ENCODE measurements around the gene ZC3H18.

ZC3H18 gene

DNA sequence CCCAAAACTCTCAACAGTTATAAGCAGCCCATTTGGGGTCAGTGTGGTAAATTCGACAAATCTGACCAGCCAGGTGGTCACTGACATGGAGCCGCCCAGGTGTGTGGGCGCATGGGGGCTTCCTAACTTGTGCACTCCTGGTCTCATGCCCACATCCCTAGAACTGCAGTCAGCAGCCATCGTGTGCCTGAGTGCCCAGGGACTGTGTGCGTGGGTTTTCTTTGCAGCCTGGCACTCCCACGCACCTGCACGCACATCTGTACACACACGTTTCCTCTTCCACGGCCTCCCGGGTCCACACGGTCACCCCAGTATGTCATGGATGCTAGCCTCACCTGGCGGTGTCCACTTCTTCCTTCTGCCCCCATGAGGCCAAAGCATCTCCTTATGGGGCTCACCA is 38.9 kb upstream of the ZC3H18 start:
- DNase-seq (ENCODE audit: low read depth in 1 of 2, low spot score in 1 of 2), result no peak
- Histone ChIP-seq H3K27ac (replicated peaks) (no peak overlapping the region), H3K27me3 (ENCODE audit: insufficient read depth, poor library complexity, severe bottlenecking) (no peaks in the 10 kb centered on the region), H3K4me3 (replicated peaks; ENCODE audit: insufficient read depth, low read length) (no peak overlapping the region)
- TF ChIP-seq POLR2AphosphoS5 (IDR thresholded peaks at IDR 0.05; ENCODE audit: low read depth), result no peak
- no peak for TF ChIP-seq GABPA (IDR thresholded peaks at IDR 0.05; ENCODE audit: low read depth)
- TF ChIP-seq, protein P1, sequence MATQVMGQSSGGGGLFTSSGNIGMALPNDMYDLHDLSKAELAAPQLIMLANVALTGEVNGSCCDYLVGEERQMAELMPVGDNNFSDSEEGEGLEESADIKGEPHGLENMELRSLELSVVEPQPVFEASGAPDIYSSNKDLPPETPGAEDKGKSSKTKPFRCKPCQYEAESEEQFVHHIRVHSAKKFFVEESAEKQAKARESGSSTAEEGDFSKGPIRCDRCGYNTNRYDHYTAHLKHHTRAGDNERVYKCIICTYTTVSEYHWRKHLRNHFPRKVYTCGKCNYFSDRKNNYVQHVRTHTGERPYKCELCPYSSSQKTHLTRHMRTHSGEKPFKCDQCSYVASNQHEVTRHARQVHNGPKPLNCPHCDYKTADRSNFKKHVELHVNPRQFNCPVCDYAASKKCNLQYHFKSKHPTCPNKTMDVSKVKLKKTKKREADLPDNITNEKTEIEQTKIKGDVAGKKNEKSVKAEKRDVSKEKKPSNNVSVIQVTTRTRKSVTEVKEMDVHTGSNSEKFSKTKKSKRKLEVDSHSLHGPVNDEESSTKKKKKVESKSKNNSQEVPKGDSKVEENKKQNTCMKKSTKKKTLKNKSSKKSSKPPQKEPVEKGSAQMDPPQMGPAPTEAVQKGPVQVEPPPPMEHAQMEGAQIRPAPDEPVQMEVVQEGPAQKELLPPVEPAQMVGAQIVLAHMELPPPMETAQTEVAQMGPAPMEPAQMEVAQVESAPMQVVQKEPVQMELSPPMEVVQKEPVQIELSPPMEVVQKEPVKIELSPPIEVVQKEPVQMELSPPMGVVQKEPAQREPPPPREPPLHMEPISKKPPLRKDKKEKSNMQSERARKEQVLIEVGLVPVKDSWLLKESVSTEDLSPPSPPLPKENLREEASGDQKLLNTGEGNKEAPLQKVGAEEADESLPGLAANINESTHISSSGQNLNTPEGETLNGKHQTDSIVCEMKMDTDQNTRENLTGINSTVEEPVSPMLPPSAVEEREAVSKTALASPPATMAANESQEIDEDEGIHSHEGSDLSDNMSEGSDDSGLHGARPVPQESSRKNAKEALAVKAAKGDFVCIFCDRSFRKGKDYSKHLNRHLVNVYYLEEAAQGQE (IDR thresholded peaks at IDR 0.05; ENCODE audit: insufficient replicate concordance, low read depth), result no peak
- TF ChIP-seq, protein P2, sequence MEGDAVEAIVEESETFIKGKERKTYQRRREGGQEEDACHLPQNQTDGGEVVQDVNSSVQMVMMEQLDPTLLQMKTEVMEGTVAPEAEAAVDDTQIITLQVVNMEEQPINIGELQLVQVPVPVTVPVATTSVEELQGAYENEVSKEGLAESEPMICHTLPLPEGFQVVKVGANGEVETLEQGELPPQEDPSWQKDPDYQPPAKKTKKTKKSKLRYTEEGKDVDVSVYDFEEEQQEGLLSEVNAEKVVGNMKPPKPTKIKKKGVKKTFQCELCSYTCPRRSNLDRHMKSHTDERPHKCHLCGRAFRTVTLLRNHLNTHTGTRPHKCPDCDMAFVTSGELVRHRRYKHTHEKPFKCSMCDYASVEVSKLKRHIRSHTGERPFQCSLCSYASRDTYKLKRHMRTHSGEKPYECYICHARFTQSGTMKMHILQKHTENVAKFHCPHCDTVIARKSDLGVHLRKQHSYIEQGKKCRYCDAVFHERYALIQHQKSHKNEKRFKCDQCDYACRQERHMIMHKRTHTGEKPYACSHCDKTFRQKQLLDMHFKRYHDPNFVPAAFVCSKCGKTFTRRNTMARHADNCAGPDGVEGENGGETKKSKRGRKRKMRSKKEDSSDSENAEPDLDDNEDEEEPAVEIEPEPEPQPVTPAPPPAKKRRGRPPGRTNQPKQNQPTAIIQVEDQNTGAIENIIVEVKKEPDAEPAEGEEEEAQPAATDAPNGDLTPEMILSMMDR (IDR thresholded peaks at IDR 0.05; ENCODE audit: insufficient read depth, low read length), result no peak

DNA sequence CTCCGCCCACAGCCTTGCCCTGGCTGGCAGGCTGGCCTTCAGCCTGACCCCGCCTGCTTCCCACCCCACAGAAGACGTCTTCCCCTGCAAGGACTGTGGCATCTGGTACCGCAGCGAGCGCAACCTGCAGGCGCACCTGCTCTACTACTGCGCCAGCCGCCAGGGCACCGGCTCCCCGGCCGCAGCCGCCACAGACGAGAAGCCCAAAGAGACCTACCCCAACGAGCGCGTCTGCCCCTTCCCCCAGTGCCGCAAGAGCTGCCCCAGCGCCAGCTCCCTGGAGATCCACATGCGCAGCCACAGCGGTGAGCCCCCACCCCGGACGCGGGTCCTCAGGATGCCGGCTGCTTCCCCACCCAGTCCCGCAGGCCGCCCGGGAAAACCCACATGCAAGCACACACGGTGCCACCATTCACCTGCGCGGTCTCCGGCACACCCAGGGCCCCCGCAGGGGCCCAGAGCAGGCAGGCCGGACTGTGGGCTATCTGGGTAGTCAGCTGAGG is 38.2 kb upstream of the ZC3H18 start:
- no peak for DNase-seq (ENCODE audit: low read depth in 1 of 2, low spot score in 1 of 2)
- TF ChIP-seq POLR2AphosphoS5 (IDR thresholded peaks at IDR 0.05; ENCODE audit: low read depth), result no peak
- TF ChIP-seq SPI1 (IDR thresholded peaks at IDR 0.05; ENCODE audit: borderline replicate concordance, low read depth), result no peak
- TF ChIP-seq, protein P2 (IDR thresholded peaks at IDR 0.05; ENCODE audit: insufficient read depth, low read length), result no peak
- TF ChIP-seq GABPA (IDR thresholded peaks at IDR 0.05; ENCODE audit: low read depth), result no peak
- Histone ChIP-seq H3K4me3 (replicated peaks; ENCODE audit: insufficient read depth, low read length) (no peak overlapping the region), H3K27ac (replicated peaks) (no peak overlapping the region), H3K27me3 (ENCODE audit: insufficient read depth, poor library complexity, severe bottlenecking) (no peaks in the 10 kb centered on the region)

DNA sequence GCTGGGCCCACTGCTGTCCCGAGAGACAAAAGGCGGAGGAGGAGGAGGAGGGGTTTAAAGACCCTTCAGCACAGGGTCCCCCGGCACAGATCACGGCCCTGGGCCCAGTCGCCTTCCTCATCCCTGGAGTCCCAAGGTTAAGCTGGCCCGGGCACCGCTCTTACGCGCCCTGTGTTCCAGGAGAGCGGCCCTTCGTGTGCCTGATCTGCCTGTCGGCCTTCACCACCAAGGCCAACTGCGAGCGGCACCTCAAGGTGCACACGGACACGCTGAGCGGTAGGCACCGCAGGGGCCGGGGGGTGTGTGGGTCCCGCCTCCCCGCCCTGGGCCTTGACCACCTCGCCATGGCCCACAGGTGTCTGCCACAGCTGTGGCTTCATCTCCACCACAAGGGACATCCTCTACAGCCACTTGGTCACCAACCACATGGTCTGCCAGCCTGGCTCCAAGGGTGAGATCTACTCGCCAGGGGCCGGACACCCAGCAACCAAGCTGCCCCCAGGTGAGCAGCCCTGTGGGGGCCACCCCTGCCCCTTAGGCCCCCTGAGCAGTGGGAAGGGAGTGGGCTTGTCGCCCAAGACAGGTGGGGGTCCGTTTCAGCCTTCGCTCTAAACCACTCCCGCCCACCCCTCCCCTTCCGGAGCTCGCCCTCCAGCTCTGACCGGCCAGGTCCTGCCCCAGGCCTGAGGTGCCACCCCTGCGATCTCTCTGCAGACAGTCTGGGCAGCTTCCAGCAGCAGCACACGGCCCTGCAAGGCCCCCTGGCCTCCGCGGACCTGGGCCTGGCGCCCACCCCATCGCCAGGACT is 37.6 kb upstream of the ZC3H18 start:
- Histone ChIP-seq H3K27ac (replicated peaks) (no peak overlapping the region), H3K4me3 (replicated peaks; ENCODE audit: insufficient read depth, low read length) (no peak overlapping the region), H3K27me3 (ENCODE audit: insufficient read depth, poor library complexity, severe bottlenecking) (no peaks in the 10 kb centered on the region)
- DNase-seq (ENCODE audit: low read depth in 1 of 2, low spot score in 1 of 2), result no peak
- TF ChIP-seq SPI1 (IDR thresholded peaks at IDR 0.05; ENCODE audit: borderline replicate concordance, low read depth), result no peak
- TF ChIP-seq, protein P2 (IDR thresholded peaks at IDR 0.05; ENCODE audit: insufficient read depth, low read length), result no peak
- TF ChIP-seq POLR2AphosphoS5 (IDR thresholded peaks at IDR 0.05; ENCODE audit: low read depth), result no peak

DNA sequence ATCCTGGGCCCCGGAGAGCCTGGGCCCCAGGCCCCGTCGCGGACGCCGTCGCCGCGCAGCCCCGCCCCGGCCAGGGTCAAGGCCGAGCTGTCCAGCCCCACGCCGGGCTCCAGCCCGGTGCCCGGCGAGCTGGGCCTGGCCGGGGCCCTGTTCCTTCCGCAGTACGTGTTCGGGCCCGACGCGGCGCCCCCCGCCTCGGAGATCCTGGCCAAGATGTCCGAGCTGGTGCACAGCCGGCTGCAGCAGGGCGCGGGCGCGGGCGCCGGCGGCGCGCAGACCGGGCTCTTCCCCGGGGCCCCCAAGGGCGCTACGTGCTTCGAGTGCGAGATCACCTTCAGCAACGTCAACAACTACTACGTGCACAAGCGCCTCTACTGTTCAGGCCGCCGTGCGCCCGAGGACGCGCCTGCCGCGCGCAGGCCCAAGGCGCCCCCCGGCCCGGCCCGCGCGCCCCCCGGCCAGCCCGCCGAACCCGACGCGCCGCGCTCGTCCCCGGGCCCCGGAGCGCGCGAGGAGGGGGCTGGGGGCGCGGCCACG is 36.8 kb upstream of the ZC3H18 start:
- H3K4me3 ChIP-seq (replicated peaks; ENCODE audit: insufficient read depth, low read length), result no peak overlapping the region
- DNase-seq (ENCODE audit: low read depth in 1 of 2, low spot score in 1 of 2), result no peak
- no peak overlapping the region for H3K27ac ChIP-seq (replicated peaks)
- TF ChIP-seq GABPA (IDR thresholded peaks at IDR 0.05; ENCODE audit: low read depth), result no peak
- no peak for TF ChIP-seq SPI1 (IDR thresholded peaks at IDR 0.05; ENCODE audit: borderline replicate concordance, low read depth)
- no peak for TF ChIP-seq POLR2AphosphoS5 (IDR thresholded peaks at IDR 0.05; ENCODE audit: low read depth)
- TF ChIP-seq, protein P2 (IDR thresholded peaks at IDR 0.05; ENCODE audit: insufficient read depth, low read length), result no peak
- TF ChIP-seq, protein P1 (IDR thresholded peaks at IDR 0.05; ENCODE audit: insufficient replicate concordance, low read depth), result no peak
- H3K27me3 ChIP-seq (ENCODE audit: insufficient read depth, poor library complexity, severe bottlenecking), result no peaks in the 10 kb centered on the region

Measured in HL-60 (cell line).